Neural cell (in vitro differentiated cells): ENCODE data around the gene ASCL5.

Experiments
- CTCF ChIP-seq: fragments of 450-650 bp; IDR thresholded peaks from 2 replicates; pipeline ENCODE4 v1.5.1; 2014; ENCODE audit warnings: antibody characterized with exemption, mild to moderate bottlenecking, moderate library complexity; ENCODE audit not compliant: poor library complexity, severe bottlenecking
- EP300 ChIP-seq: fragments of 450-650 bp; conservative IDR thresholded peaks from 2 replicates; pipeline ENCODE4 v1.6.1; 2014; ENCODE audit warnings: antibody characterized with exemption, mild to moderate bottlenecking, moderate library complexity; ENCODE audit not compliant: poor library complexity, severe bottlenecking
- EZH2 ChIP-seq: fragments of 200-600, 300-800 bp; shearing (Covaris generic), sonication (generic); IDR thresholded peaks from 2 replicates; pipeline ENCODE4 v1.6.1; 2014; ENCODE audit warnings: antibody characterized with exemption, low read length, borderline replicate concordance, mild to moderate bottlenecking; ENCODE audit not compliant: insufficient read depth, poor library complexity, severe bottlenecking
- POLR2AphosphoS5 ChIP-seq: IDR thresholded peaks from 2 replicates; pipeline ENCODE4 v1.6.1; 2012
- RAD21 ChIP-seq: fragments of 450-650 bp; conservative IDR thresholded peaks from 2 replicates; pipeline ENCODE4 v1.6.1; 2014; ENCODE audit warnings: antibody characterized with exemption, mild to moderate bottlenecking, moderate library complexity

GRCh38 chr1:201115390-201115937, 11.5 kb downstream of the ASCL5 start:
- TF ChIP-seq CTCF (no peak), POLR2AphosphoS5 (no peak), EP300 (no peak), EZH2 (no peak), RAD21 (no peak)
